Mammary epithelial cell (primary cell): Measurements from ENCODE around the gene PSEN1.

Experiments
- CTCF ChIP-seq, 2 donors: IDR thresholded peaks in 1 of 2; conservative IDR thresholded peaks in 1 of 2; 2 replicates each; pipeline ENCODE4 v1.5.1; 2011 to 2012; ENCODE audit warnings: inconsistent platforms in 2 of 2, low read length in 2 of 2, mild to moderate bottlenecking in 2 of 2, control low read depth in 1 of 2, low read depth in 1 of 2; ENCODE audit not compliant: insufficient read depth in 1 of 2; ENCODE audit errors: extremely low read depth in 1 of 2
- EZH2 ChIP-seq: IDR thresholded peaks from 2 replicates; pipeline ENCODE4 v1.6.1; 2012; ENCODE audit warnings: low read length, inconsistent platforms, borderline replicate concordance

DNA sequence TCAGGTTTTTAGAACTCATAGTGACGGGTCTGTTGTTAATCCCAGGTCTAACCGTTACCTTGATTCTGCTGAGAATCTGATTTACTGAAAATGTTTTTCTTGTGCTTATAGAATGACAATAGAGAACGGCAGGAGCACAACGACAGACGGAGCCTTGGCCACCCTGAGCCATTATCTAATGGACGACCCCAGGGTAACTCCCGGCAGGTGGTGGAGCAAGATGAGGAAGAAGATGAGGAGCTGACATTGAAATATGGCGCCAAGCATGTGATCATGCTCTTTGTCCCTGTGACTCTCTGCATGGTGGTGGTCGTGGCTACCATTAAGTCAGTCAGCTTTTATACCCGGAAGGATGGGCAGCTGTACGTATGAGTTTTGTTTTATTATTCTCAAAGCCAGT, 34.4 kb downstream of the PSEN1 start:
- TF ChIP-seq CTCF (conservative IDR thresholded peaks at IDR 0.05 in 1 of 2, IDR thresholded peaks at IDR 0.05 in 1 of 2; ENCODE audit: extremely low read depth in 1 of 2, insufficient read depth in 1 of 2, low read depth in 1 of 2, low read length in 2 of 2) = no peak
- TF ChIP-seq EZH2 = no peak
